Liver (tissue), 9 donors: ENCODE measurements around the gene KIF2C. TPM values are rescaled to one million over a fixed set of nuclear protein-coding genes. Genes with fewer than 3 reads are reported as not detected.

Experiments
- DNase-seq: peaks from one replicate; pipeline ENCODE4 v3.0.0-alpha.2; 2017; ENCODE audit warnings: low spot score
- H3K27ac ChIP-seq, 2 donors: one replicate each; pipeline ENCODE4 v1.7.0; 2013; ENCODE audit warnings: inconsistent platforms in 2 of 2, low read length in 2 of 2, control low read depth in 1 of 2, low read depth in 1 of 2, mild to moderate bottlenecking in 1 of 2
- H3K27me3 ChIP-seq, 4 donors: one replicate each; pipeline versions ENCODE4 v1.6.1 to v1.7.0; 2013; ENCODE audit warnings: low read length in 3 of 4, inconsistent platforms in 1 of 4, mild to moderate bottlenecking in 1 of 4, moderate library complexity in 1 of 4; ENCODE audit not compliant: control insufficient read depth in 4 of 4, insufficient read depth in 4 of 4
- H3K36me3 ChIP-seq, 4 donors: one replicate each; pipeline versions ENCODE4 v1.6.1 to v1.7.0; 2013; ENCODE audit warnings: low read length in 3 of 4, mild to moderate bottlenecking in 3 of 4, low read depth in 1 of 4, moderate library complexity in 1 of 4; ENCODE audit not compliant: control insufficient read depth in 4 of 4, insufficient read depth in 3 of 4
- H3K4me1 ChIP-seq, 4 donors: one replicate each; pipeline versions ENCODE4 v1.6.1 to v1.7.0; 2013; ENCODE audit warnings: low read length in 3 of 4, mild to moderate bottlenecking in 3 of 4, moderate library complexity in 1 of 4; ENCODE audit not compliant: control insufficient read depth in 4 of 4, insufficient read depth in 4 of 4
- H3K4me3 ChIP-seq, 3 donors: one replicate each; pipeline versions ENCODE4 v1.6.1 to v1.7.0; 2013; ENCODE audit warnings: low read length in 3 of 3, control low read depth in 1 of 3, low read depth in 1 of 3, mild to moderate bottlenecking in 1 of 3
- H3K9ac ChIP-seq, 2 donors: one replicate each; pipeline ENCODE4 v1.7.0; 2013; ENCODE audit warnings: low read length in 2 of 2, mild to moderate bottlenecking in 2 of 2, moderate library complexity in 2 of 2, control low read depth in 1 of 2, low read depth in 1 of 2
- H3K9me3 ChIP-seq, 4 donors: one replicate each; pipeline versions ENCODE4 v1.6.1 to v1.7.0; 2013; ENCODE audit warnings: low read length in 3 of 4; ENCODE audit not compliant: control insufficient read depth in 4 of 4
- EGR1 ChIP-seq, 2 donors: IDR thresholded peaks; 2 replicates each; pipeline ENCODE4 v1.6.1; 2016 to 2018; ENCODE audit warnings: antibody characterized with exemption in 2 of 2, low read depth in 2 of 2
- FOXA1 ChIP-seq: IDR thresholded peaks from 2 replicates; pipeline ENCODE4 v1.6.1; 2016; ENCODE audit warnings: antibody characterized with exemption
- FOXA2 ChIP-seq: IDR thresholded peaks from 2 replicates; pipeline ENCODE4 v1.6.1; 2016; ENCODE audit warnings: antibody characterized with exemption
- GABPA ChIP-seq, 2 donors: IDR thresholded peaks in 1 of 2; conservative IDR thresholded peaks in 1 of 2; 2 replicates each; pipeline ENCODE4 v1.6.1; 2016; ENCODE audit warnings: antibody characterized with exemption in 2 of 2, mild to moderate bottlenecking in 1 of 2, moderate library complexity in 1 of 2
- HNF4A ChIP-seq, 2 donors: conservative IDR thresholded peaks; 2 replicates each; pipeline ENCODE4 v1.6.1; 2016; ENCODE audit warnings: antibody characterized with exemption in 2 of 2, mild to moderate bottlenecking in 2 of 2
- HNF4G ChIP-seq: IDR thresholded peaks from 2 replicates; pipeline ENCODE4 v1.6.1; 2016; ENCODE audit warnings: antibody characterized with exemption
- JUND ChIP-seq, 2 donors: IDR thresholded peaks; 2 replicates each; pipeline ENCODE4 v1.6.1; 2016; ENCODE audit warnings: antibody characterized with exemption in 2 of 2
- NR2F2 ChIP-seq: IDR thresholded peaks from 2 replicates; pipeline ENCODE4 v1.6.1; 2016; ENCODE audit warnings: antibody characterized with exemption
- RAD21 ChIP-seq, 2 donors: IDR thresholded peaks; 2 replicates each; pipeline ENCODE4 v1.6.1; 2016; ENCODE audit warnings: antibody characterized with exemption in 2 of 2, mild to moderate bottlenecking in 2 of 2
- RXRA ChIP-seq, 2 donors: IDR thresholded peaks; 2 replicates each; pipeline ENCODE4 v1.6.1; 2017 to 2018; ENCODE audit warnings: antibody characterized with exemption in 2 of 2, mild to moderate bottlenecking in 1 of 2
- SP1 ChIP-seq: IDR thresholded peaks from 2 replicates; pipeline ENCODE4 v1.6.1; 2018; ENCODE audit warnings: antibody characterized with exemption, mild to moderate bottlenecking
- TAF1 ChIP-seq: conservative IDR thresholded peaks from 2 replicates; pipeline ENCODE4 v1.6.1; 2016; ENCODE audit warnings: antibody characterized with exemption, mild to moderate bottlenecking
- YY1 ChIP-seq: IDR thresholded peaks from 2 replicates; pipeline ENCODE4 v1.6.1; 2016; ENCODE audit warnings: antibody characterized with exemption, mild to moderate bottlenecking
- WGBS: extraction: QIAGEN DNeasy Blood & Tissue Kit; methylation state at CpG from one replicate; pipeline ENCODE4 v1.1.7; 2013; 5-methylcytosine and 5-hydroxymethylcytosine counted together
- polyA plus RNA-seq, 2 donors: library from polyadenylated mRNA; stranded (reverse) in 1 of 2; unstranded in 1 of 2; fragments of 200-250 nt in 1 of 2; fragments of >200 nt in 1 of 2; fragmentation: Nextera tagmentation in 1 of 2; extraction: Ambion mirVana in 1 of 2; gene quantifications; one replicate each; pipeline versions ENCODE4 v1.2.1 to v1.2.3, GENCODE V29; 2013 to 2015
- total RNA-seq, 2 donors: library from RNA; depleted of rRNA; stranded (reverse); fragments of >200 nt; gene quantifications; one replicate each; pipeline ENCODE4 v1.2.3, GENCODE V29; 2014
- TF ChIP-seq, protein P1 (sequence below): IDR thresholded peaks from 2 replicates; pipeline ENCODE4 v1.6.1; 2016; ENCODE audit warnings: antibody characterized with exemption
- TF ChIP-seq, protein P2 (sequence below): IDR thresholded peaks from 2 replicates; pipeline ENCODE4 v1.6.1; 2016; ENCODE audit warnings: antibody characterized with exemption, mild to moderate bottlenecking
- TF ChIP-seq, protein P3 (sequence below): IDR thresholded peaks from 2 replicates; pipeline ENCODE4 v1.6.1; 2016; ENCODE audit warnings: antibody characterized with exemption
- donor health status: healthy.
- donor health status: healthy.
- donor health status: healthy.
- donor health status: healthy.
- donor health status: healthy.

KIF2C gene
- total and polyA plus RNA-seq, 4 donors = 0.17 to 26.7 (median 0.73) TPM

DNA sequence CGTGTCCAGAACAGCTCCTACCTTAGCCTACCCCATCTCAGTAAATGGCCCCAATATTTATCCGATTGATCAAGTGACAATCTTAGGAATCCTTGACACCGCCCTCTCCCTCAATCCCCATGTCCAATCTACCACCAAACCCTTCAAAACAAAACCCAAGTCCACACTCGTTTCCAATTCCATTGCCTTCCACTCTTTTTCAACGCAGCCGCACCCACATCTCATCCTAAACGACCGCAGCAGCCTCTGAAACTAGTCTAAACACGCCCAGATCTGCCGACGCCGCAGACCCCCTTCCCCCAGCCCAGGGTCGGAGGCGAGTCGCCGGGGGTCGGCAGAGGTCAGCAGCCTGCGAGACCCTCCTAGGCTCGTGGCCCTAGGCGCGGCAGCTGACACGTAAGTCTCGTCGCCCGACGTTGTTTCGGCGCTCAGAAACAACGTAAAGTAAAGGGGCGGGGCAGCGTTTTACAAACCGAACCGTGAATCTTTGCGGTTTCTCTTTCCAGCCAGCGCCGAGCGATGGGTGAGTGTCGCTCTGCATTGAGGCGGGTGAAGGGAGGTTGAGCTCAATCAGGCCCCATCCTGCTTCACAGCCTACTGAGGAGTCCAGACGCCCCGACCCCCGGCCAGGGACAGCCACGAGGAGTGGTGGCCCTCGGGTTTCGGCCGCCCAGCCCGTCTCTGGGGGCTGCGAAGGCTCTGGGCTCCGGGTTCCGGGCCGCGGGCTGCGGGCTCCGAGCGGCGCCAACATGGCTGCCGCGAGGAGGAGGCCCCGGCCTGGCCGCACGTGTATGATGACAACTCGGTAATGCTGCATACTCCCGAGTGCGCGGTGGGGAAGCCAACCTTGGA is 35.7 kb downstream of the KIF2C start, which contains the start of gene RPS8:
RPS8 (plus strand) TSS at position 463 of the 852 bp plus-strand sequence; CDS start at position 520, 57 bp downstream.
- TF ChIP-seq RXRA (IDR thresholded peaks at IDR 0.05) = peak; percentile 57 to 65
- TF ChIP-seq, protein P1, sequence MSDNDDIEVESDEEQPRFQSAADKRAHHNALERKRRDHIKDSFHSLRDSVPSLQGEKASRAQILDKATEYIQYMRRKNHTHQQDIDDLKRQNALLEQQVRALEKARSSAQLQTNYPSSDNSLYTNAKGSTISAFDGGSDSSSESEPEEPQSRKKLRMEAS = peak; percentile 76
- TF ChIP-seq, protein P2, sequence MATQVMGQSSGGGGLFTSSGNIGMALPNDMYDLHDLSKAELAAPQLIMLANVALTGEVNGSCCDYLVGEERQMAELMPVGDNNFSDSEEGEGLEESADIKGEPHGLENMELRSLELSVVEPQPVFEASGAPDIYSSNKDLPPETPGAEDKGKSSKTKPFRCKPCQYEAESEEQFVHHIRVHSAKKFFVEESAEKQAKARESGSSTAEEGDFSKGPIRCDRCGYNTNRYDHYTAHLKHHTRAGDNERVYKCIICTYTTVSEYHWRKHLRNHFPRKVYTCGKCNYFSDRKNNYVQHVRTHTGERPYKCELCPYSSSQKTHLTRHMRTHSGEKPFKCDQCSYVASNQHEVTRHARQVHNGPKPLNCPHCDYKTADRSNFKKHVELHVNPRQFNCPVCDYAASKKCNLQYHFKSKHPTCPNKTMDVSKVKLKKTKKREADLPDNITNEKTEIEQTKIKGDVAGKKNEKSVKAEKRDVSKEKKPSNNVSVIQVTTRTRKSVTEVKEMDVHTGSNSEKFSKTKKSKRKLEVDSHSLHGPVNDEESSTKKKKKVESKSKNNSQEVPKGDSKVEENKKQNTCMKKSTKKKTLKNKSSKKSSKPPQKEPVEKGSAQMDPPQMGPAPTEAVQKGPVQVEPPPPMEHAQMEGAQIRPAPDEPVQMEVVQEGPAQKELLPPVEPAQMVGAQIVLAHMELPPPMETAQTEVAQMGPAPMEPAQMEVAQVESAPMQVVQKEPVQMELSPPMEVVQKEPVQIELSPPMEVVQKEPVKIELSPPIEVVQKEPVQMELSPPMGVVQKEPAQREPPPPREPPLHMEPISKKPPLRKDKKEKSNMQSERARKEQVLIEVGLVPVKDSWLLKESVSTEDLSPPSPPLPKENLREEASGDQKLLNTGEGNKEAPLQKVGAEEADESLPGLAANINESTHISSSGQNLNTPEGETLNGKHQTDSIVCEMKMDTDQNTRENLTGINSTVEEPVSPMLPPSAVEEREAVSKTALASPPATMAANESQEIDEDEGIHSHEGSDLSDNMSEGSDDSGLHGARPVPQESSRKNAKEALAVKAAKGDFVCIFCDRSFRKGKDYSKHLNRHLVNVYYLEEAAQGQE = peak; percentile 91
- no peak for TF ChIP-seq HNF4A (conservative IDR thresholded peaks at IDR 0.05)
- TF ChIP-seq FOXA2 = no peak
- peak; percentile 77 for TF ChIP-seq NR2F2
- peak; percentile 75 for TF ChIP-seq SP1
- peak in 1 of 2 donors; percentile 60 for TF ChIP-seq GABPA (IDR thresholded peaks at IDR 0.05 in 1 of 2, conservative IDR thresholded peaks at IDR 0.05 in 1 of 2)
- peak; percentile 97 for TF ChIP-seq TAF1
- TF ChIP-seq FOXA1 = no peak
- peak; percentile 92 for TF ChIP-seq YY1
- peak in 1 of 2 donors; percentile 32 for TF ChIP-seq RAD21 (IDR thresholded peaks at IDR 0.05)
- no peak for TF ChIP-seq HNF4G
- peak in 1 of 2 donors; percentile 31 for TF ChIP-seq JUND (IDR thresholded peaks at IDR 0.05)
- TF ChIP-seq EGR1 (IDR thresholded peaks at IDR 0.05; ENCODE audit: low read depth in 2 of 2) = no peak
- TF ChIP-seq, protein P3, sequence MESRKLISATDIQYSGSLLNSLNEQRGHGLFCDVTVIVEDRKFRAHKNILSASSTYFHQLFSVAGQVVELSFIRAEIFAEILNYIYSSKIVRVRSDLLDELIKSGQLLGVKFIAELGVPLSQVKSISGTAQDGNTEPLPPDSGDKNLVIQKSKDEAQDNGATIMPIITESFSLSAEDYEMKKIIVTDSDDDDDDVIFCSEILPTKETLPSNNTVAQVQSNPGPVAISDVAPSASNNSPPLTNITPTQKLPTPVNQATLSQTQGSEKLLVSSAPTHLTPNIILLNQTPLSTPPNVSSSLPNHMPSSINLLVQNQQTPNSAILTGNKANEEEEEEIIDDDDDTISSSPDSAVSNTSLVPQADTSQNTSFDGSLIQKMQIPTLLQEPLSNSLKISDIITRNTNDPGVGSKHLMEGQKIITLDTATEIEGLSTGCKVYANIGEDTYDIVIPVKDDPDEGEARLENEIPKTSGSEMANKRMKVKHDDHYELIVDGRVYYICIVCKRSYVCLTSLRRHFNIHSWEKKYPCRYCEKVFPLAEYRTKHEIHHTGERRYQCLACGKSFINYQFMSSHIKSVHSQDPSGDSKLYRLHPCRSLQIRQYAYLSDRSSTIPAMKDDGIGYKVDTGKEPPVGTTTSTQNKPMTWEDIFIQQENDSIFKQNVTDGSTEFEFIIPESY = peak; percentile 94
- DNase-seq = peak; percentile 91
- H3K36me3 ChIP-seq = peaks cover 5 to 26% (median 16%) of the 10 kb centered on the region in 4 donors
- H3K27ac ChIP-seq = peak within 1 kb of the TSS; percentile 92 to 99
- H3K9me3 ChIP-seq = no peaks in the 10 kb centered on the region
- H3K27me3 ChIP-seq = no peaks in the 10 kb centered on the region
- H3K9ac ChIP-seq = peak within 1 kb of the TSS; percentile 96 to 99
- WGBS = under 1% methylated on average over 65 of the region's 65 CpGs
- peaks cover 0 to 17% (median 8%) of the 10 kb centered on the region in 4 donors for H3K4me1 ChIP-seq
- H3K4me3 ChIP-seq = peak within 1 kb of the TSS; percentile 75 to 97 (median 96)
